ENCODE results near the gene OVCH2.
"Not testable (repeated sequence)": the region's sequence is repeated elsewhere in the genome, so short reads cannot be mapped to it uniquely, and the experiment has no call there.

OVCH2 gene, protein sequence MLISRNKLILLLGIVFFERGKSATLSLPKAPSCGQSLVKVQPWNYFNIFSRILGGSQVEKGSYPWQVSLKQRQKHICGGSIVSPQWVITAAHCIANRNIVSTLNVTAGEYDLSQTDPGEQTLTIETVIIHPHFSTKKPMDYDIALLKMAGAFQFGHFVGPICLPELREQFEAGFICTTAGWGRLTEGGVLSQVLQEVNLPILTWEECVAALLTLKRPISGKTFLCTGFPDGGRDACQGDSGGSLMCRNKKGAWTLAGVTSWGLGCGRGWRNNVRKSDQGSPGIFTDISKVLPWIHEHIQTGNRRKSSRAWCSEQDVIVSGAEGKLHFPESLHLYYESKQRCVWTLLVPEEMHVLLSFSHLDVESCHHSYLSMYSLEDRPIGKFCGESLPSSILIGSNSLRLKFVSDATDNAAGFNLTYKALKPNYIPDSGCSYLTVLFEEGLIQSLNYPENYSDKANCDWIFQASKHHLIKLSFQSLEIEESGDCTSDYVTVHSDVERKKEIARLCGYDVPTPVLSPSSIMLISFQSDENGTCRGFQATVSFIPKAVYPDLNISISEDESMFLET

DNA sequence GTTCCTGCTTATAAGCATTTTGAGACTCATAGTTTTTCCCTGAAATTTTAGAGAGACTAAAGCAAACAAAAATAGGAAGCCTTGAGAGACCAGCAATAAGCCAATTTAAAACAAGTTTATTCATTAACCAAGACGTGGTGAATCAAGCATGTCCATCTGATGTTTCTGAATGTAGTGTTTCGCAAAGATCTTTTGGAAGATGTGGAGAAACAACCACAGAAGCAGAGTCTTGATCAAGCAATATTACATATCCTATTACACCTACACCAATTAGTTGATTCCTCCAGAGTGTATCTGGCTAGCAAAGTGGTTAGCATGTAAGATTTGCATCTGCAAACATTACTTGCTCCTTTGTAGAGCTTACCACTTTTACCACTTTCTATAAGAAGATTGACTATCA lies at the start of gene OVCH2:
Gene OVCH2 (minus strand): TSS at position 101 of the 400 bp plus-strand sequence. CDS start 83 bp downstream, at position 18.
- DNase-seq, result no peak

GRCh38 chr11:7749456-7749855 lies 43.2 kb upstream of the OVCH2 start:
- no peak for DNase-seq

DNA sequence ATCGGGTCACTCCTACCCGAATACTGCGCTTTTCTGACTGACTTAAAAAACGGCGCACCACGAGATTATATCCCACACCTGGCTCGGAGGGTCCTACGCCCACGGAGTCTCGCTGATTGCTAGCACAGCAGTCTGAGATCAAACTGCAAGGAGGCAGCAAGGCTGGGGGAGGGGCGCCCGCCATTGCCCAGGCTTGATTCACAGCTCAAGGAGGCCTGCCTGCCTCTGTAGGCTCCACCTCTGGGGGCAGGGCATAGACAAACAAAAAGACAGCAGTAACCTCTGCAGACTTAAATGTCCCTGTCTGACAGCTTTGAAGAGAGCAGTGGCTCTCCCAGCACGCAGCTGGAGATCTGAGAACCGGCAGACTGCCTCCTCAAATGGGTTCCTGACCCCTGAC lies 28.5 kb upstream of the OVCH2 start:
- DNase-seq, result not testable (repeated sequence)

DNA sequence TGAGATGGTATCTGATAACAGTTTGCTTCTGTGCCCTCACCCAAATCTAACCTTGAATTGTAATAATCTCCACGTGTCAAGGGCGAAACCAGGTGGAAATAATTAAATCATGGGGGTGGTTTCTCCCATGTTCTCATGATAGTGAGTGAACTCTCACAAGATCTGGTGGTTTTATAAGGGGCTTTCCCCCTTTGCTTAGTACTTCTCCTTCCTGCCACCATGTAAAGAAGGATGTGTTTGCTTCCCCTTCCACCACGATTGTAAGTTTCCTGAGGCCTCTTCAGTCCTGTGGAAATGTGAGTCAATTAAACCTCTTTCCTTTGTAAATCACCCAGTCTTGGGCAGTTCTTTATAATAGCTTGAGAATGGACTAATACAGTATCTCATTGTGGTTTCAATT lies 8.5 kb upstream of the OVCH2 start:
- no peak for DNase-seq

DNA sequence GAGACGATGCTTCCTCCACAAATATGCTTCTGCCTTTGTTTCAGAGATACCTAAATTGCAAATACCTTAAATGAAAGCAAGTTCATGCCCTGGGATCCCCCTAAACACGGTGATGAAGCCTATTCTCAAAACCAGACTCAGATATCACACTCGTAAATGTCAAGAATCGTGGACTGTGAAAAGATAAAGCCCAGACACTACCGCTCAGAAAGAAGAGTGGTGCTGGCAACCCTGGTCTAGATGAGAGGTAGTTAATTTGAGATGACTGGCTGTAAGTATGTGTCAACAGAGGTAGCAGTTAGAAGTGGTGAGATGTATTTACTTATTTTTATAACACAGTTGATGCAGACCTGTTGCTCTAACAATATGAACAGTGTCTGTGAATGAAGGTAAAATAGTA lies 2.5 kb downstream of the OVCH2 start:
- DNase-seq, result no peak

- DNase-seq, result no peak
These were observed 9.9 kb downstream of the OVCH2 start for GRCh38 chr11:7696424-7696823.

DNA sequence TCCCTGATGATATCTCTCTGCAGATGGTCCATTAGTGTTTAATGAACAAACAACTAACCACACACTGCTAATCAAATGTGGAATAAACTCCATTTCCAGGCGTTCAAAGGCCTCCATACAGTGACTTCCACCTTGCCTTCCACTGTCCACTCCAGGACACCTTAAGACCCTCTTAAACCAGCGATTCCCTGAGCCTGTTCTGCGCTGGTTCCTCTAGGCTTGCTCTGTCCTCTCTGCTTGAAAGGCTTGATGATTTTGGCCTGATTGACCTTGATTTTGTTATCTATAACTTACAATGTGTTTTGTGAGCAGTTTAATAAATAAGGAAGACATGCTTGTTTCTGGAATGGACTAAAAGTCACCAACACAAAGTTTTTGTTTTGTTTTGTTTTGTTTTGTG lies 12.0 kb downstream of the OVCH2 start:
- DNase-seq, result no peak

DNA sequence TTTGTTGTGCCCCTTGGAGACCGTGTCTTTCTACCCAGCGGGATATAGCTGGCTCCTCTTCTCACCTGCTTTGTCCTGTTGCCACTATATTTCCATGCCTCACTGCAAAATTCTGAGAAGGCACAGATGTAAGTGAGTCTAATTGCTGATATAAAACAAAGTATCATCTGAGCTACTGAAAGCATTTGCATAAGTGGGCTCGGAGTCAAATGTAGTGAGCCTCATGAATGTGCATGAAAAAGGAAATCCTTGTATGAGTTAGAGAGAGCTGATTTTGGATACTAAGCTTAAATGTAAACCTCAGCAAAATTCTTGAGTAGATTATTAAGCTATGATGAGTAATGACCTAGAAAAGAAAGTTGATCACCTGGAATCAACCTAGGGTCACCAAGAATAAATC lies 13.9 kb downstream of the OVCH2 start:
- DNase-seq, result no peak

DNA sequence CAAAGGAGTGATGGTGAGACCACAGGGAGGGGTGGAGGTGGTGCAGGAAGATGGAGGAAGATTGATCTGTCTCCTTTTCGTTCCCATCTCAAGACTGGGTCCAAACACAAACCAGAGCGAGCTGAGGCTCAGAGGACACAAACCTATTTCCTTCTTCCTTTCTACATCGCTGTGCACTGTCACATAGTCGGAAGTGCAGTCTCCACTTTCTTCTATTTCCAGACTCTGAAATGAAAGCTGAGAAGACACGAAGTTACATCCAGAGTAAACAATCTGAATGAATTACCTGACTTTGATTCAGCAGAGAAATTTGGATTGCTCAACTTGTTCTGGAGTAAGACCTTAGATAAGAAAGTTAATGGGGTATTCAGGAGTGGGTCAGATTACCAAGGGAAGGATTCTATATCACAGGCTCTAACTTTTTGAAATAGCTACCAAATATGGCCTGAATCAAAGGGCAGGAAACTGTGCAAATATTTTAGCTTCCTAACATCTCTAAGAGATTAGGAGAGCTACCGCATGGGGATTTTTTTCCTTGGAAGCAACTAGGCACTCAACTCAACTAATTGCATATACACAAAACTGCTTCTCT lies 14.4 kb downstream of the OVCH2 start:
- DNase-seq, result no peak

DNA sequence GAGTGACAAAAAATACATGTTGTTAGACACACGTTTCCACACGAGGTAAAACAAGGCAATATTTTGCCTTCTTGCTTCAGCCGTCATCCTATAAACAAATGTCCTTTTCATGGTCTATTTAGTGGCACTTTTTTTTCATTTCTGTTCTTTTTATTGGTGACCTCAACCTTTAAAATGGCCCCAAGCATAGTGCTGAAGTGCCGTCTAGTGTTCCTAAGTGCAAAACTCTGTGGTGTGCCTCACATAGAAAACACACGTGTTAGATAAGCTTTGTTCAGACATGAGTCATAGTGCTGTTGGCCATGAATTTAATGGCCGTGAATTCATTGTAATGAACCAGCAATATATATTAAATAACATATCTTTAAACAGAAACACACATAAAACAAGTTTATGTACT lies 15.6 kb downstream of the OVCH2 start:
- DNase-seq, result no peak

- no peak for DNase-seq
These were observed 17.0 kb downstream of the OVCH2 start for GRCh38 chr11:7689239-7689638.

GRCh38 chr11:7688238-7688826 lies 17.9 kb downstream of the OVCH2 start:
- no peak for DNase-seq

GRCh38 chr11:7687386-7687785 lies 18.9 kb downstream of the OVCH2 start:
- DNase-seq, result no peak

DNA sequence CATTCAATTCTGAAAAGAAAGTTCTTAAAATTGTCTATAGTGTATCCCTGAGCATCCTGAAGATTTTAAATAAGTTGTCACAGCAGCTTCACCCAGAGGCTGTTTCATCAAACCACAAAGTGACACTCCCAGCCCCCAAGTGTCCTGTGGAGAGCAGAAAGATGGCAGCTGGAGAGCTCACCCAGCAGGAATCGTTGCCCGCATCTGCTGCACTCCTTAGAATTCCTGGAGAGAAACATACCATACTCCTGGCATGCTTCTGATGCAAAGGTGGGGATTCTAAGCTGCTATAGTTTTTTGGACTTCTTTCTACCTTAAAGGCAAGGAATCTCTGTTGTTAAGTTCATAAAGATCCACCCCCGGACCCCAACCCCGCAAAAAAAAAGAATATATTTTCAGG lies 19.5 kb downstream of the OVCH2 start:
- no peak for DNase-seq

DNA sequence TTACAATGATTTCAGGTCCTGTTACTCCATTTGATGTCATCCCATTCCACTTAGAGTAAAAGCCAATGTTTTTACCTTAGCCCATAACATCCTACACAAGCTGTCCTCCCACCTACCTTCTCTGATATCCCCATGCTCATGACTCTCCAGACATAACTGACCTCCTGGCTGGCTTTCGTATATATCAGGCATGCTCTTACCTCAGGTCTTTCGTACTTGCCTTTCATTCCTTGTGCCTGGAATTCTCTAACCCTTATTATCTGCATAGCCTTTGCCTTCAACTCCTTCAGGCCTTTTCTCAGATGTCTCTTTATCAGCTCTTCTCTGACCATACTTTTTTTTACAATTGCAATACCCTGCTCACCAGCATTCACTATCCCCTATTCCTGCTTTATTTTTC lies 22.7 kb downstream of the OVCH2 start:
- no peak for DNase-seq

DNA sequence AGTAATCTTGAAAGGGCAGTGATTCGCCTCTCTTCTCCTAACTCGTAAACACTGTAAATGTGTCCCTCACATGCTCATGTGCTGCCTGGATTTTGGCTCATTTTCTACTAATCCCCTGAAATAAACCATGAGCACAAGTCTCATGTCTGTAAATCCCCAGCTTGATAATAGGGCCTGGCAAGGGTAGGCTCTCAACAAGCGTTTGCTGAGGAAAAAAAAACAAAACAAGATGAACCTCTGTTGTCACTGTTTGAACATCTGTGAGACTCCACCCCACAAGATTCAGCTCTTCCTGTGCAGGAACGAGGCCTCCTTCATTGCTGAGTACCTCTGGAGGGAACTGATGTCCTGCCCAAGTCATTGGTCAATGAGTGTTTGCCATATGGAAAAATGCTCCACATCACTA lies 28.5 kb downstream of the OVCH2 start:
- no peak for DNase-seq

DNA sequence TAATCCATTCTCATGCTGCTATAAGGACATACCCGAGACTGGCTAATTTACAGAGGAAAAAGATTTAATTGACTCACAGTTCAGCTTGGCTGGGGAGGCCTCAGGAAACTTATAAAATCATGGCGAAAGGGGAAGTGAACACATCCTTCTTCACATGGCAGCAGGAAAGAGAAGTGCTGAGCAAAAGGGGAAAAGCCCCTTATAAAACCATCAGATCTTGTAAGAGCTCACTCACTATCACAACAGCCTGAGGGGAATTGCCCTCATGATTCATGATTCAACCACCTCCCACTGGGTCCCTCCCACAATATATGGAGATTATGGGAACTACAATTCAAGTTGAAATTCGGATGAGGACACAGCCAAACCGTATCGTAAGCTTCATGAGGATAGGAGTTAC lies 29.2 kb downstream of the OVCH2 start:
- DNase-seq, result no peak

- DNase-seq, result no peak
These were observed 30.6 kb downstream of the OVCH2 start for GRCh38 chr11:7675631-7676030.

- DNase-seq, result no peak
These were observed 32.4 kb downstream of the OVCH2 start for GRCh38 chr11:7673724-7674434.

DNA sequence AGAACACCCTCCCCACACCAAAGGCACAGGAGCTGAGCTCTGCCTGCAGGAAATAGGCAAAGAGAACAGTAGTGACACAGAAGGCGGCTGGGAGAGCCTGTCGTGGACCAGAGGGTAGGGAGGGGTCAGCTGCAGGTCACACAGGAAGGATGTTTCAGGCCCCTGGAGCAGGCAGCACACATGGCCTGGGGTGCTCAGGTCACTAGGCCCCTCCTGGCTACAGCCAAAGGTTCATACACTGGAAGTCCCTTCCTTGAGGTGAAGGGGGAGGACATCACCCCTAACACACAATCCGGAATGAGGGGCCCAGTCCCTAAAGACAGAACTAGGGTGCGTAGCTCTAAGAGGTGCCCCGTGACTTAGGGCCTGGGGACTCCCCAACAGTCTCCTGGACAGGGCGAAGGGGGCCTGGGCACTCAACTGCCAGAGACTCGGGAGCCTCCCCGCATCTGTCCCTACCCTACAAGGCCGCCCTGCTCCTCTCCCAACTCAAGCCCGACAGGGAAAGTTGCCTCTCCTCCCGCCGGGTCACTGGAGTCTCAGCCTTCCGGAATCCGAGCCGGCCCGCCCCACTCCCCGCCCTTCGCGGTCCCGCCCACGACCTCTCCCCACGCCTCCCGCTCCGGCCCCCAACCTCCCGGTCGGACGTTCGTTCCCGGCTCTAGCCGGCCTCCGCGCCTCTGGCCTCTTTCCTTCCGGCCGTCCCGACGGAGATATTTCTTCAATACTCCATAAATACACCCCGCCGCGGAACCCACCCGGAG lies 33.1 kb downstream of the OVCH2 start, which contains the start of gene CYB5R2:
Gene CYB5R2 (minus strand): TSS at position 541 of the 764 bp plus-strand sequence. CDS start 675 bp downstream, outside the sequence.
- DNase-seq, result no peak

- no peak for DNase-seq
These were observed 33.9 kb downstream of the OVCH2 start for GRCh38 chr11:7672276-7672959.
